ENCODE results near the gene SCRN3.
A peak's percentile ranks its signal among the peaks of the same experiment; 100 is the strongest.
"Not testable (repeated sequence)": the region's sequence is repeated elsewhere in the genome, so short reads cannot be mapped to it uniquely, and the experiment has no call there.

Gene SCRN3

GRCh38 chr2:174410039-174410438, 14.5 kb downstream of the SCRN3 start:
- not testable (repeated sequence) for DNase-seq

GRCh38 chr2:174412256-174412655, 16.7 kb downstream of the SCRN3 start:
- DNase-seq = no peak

- no peak for DNase-seq
These were observed 32.7 kb downstream of the SCRN3 start for GRCh38 chr2:174428214-174428613.

- DNase-seq = no peak
These were observed 34.5 kb downstream of the SCRN3 start for GRCh38 chr2:174430066-174430465.

- no peak for DNase-seq
These were observed 36.4 kb downstream of the SCRN3 start for GRCh38 chr2:174431902-174432301.

- DNase-seq = no peak
These were observed 40.8 kb downstream of the SCRN3 start for GRCh38 chr2:174436351-174436750.

GRCh38 chr2:174438146-174438886, 42.8 kb downstream of the SCRN3 start:
- no peak for DNase-seq

GRCh38 chr2:174439323-174439722, 43.8 kb downstream of the SCRN3 start:
- DNase-seq = no peak

GRCh38 chr2:174439950-174440349, 44.4 kb downstream of the SCRN3 start:
- no peak for DNase-seq

GRCh38 chr2:174442546-174443510, 47.3 kb downstream of the SCRN3 start:
- no peak for DNase-seq

- DNase-seq = no peak
These were observed 49.2 kb downstream of the SCRN3 start for GRCh38 chr2:174444761-174445160.

- no peak for DNase-seq
These were observed 49.7 kb downstream of the SCRN3 start for GRCh38 chr2:174445248-174445647.

GRCh38 chr2:174446531-174446930, 51.0 kb downstream of the SCRN3 start:
- DNase-seq = no peak

- DNase-seq = no peak
These were observed 53.5 kb downstream of the SCRN3 start for GRCh38 chr2:174449033-174449432.

- DNase-seq = peak; percentile 20
These were observed 54.7 kb downstream of the SCRN3 start for GRCh38 chr2:174450021-174450816.

- no peak for DNase-seq
These were observed 59.0 kb downstream of the SCRN3 start for GRCh38 chr2:174454566-174454965.

GRCh38 chr2:174461221-174461620, 65.7 kb downstream of the SCRN3 start:
- DNase-seq = no peak

GRCh38 chr2:174465327-174465726, 69.8 kb downstream of the SCRN3 start:
- DNase-seq = no peak

GRCh38 chr2:174473796-174474195, 78.3 kb downstream of the SCRN3 start:
- DNase-seq = no peak

GRCh38 chr2:174477759-174478158, 82.2 kb downstream of the SCRN3 start:
- no peak for DNase-seq

Measured in CD4-positive, alpha-beta T cell treated with Interleukin-4 for 4 hours (primary cell).